ENCODE measurements around the gene ARHGAP15.

Gene ARHGAP15

DNA sequence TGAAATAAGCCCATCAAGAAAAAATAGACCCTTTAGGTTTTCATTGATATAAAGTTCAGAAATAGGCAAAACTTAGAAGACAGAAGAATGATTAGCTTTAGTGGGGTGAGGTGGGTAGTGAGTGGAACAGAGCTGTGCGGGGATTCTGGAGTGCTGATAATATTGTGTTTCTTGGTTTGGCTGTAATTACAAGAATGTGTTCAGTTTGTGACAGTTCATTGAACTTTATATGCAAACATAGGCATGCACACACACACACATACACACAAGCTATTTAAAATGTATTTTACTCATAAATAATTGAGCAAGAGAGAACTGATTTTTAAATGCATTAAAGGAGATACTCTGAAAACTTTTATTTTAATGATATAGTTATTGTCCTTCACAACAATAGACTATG is 17.1 kb downstream of the ARHGAP15 start:
- Histone ChIP-seq H3K27me3 (replicated peaks; ENCODE audit: control insufficient read depth, insufficient read depth, low read length) (peaks cover under 1% of the 10 kb centered on the region), H3K9ac (ENCODE audit: low read length) (no peak overlapping the region), H3K36me3 (ENCODE audit: control insufficient read depth, insufficient read depth, low read length, severe bottlenecking) (no peaks in the 10 kb centered on the region), H3K9me3 (ENCODE audit: control insufficient read depth, low read length) (no peaks in the 10 kb centered on the region), H3K4me1 (ENCODE audit: control insufficient read depth, insufficient read depth, low read length) (no peaks in the 10 kb centered on the region), H3K4me3 (ENCODE audit: low read length) (no peak overlapping the region)
- no peak for DNase-seq (ENCODE audit: low read depth)

- no peaks in the 10 kb centered on the region for H3K4me1 ChIP-seq (ENCODE audit: control insufficient read depth, insufficient read depth, low read length)
- H3K36me3 ChIP-seq (ENCODE audit: control insufficient read depth, insufficient read depth, low read length, severe bottlenecking) = no peaks in the 10 kb centered on the region
- H3K9ac ChIP-seq (ENCODE audit: low read length) = no peak overlapping the region
- no peak for DNase-seq (ENCODE audit: low read depth)
- no peaks in the 10 kb centered on the region for H3K9me3 ChIP-seq (ENCODE audit: control insufficient read depth, low read length)
- no peak overlapping the region for H3K4me3 ChIP-seq (ENCODE audit: low read length)
- H3K27me3 ChIP-seq (replicated peaks; ENCODE audit: control insufficient read depth, insufficient read depth, low read length) = peaks cover 3% of the 10 kb centered on the region
Measured at GRCh38 chr2:143146815-143147530, 17.8 kb downstream of the ARHGAP15 start.

- DNase-seq (ENCODE audit: low read depth) = no peak
- Histone ChIP-seq H3K27me3 (replicated peaks; ENCODE audit: control insufficient read depth, insufficient read depth, low read length) (peaks cover 3% of the 10 kb centered on the region), H3K4me3 (ENCODE audit: low read length) (no peak overlapping the region), H3K4me1 (ENCODE audit: control insufficient read depth, insufficient read depth, low read length) (no peaks in the 10 kb centered on the region), H3K9me3 (ENCODE audit: control insufficient read depth, low read length) (no peaks in the 10 kb centered on the region), H3K9ac (ENCODE audit: low read length) (no peak overlapping the region), H3K36me3 (ENCODE audit: control insufficient read depth, insufficient read depth, low read length, severe bottlenecking) (no peaks in the 10 kb centered on the region)
Measured at GRCh38 chr2:143148011-143148410, 18.8 kb downstream of the ARHGAP15 start.

DNA sequence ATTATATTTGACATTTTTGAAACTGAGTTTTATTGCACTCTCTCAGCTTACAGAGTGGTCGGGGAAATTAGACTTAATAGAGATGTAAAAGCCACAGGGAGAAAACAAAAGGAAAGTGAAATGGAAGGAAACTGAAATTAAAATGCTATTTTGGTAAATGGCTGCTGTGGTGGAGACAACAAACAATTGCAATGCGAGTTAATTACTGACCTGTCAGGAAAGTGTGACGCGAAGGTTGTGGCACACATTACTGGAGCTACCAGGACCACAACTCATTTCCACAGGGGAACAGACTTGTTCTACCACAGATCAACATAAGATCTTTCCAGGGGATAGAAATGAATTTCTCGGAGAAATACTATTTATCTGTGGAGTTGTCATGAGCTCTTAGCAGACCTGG is 19.5 kb downstream of the ARHGAP15 start:
- H3K9me3 ChIP-seq (ENCODE audit: control insufficient read depth, low read length) = no peaks in the 10 kb centered on the region
- H3K27me3 ChIP-seq (replicated peaks; ENCODE audit: control insufficient read depth, insufficient read depth, low read length) = peaks cover 3% of the 10 kb centered on the region
- DNase-seq (ENCODE audit: low read depth) = no peak

GRCh38 chr2:143150287-143150686 is 21.1 kb downstream of the ARHGAP15 start:
- no peaks in the 10 kb centered on the region for H3K9me3 ChIP-seq (ENCODE audit: control insufficient read depth, low read length)
- no peak overlapping the region for H3K9ac ChIP-seq (ENCODE audit: low read length)
- H3K4me3 ChIP-seq (ENCODE audit: low read length) = no peak overlapping the region
- no peak for DNase-seq (ENCODE audit: low read depth)
- H3K27me3 ChIP-seq (replicated peaks; ENCODE audit: control insufficient read depth, insufficient read depth, low read length) = peaks cover 3% of the 10 kb centered on the region
- no peaks in the 10 kb centered on the region for H3K36me3 ChIP-seq (ENCODE audit: control insufficient read depth, insufficient read depth, low read length, severe bottlenecking)
- H3K4me1 ChIP-seq (ENCODE audit: control insufficient read depth, insufficient read depth, low read length) = no peaks in the 10 kb centered on the region

More for the DNA sequence above, 19.5 kb downstream of the ARHGAP15 start:
- Histone ChIP-seq H3K4me3 (ENCODE audit: low read length) (no peak overlapping the region), H3K9ac (ENCODE audit: low read length) (no peak overlapping the region), H3K4me1 (ENCODE audit: control insufficient read depth, insufficient read depth, low read length) (no peaks in the 10 kb centered on the region), H3K36me3 (ENCODE audit: control insufficient read depth, insufficient read depth, low read length, severe bottlenecking) (no peaks in the 10 kb centered on the region)

GRCh38 chr2:143151111-143151752 is 22.0 kb downstream of the ARHGAP15 start:
- Histone ChIP-seq H3K9ac (ENCODE audit: low read length) (no peak overlapping the region), H3K4me1 (ENCODE audit: control insufficient read depth, insufficient read depth, low read length) (no peaks in the 10 kb centered on the region), H3K36me3 (ENCODE audit: control insufficient read depth, insufficient read depth, low read length, severe bottlenecking) (no peaks in the 10 kb centered on the region), H3K27me3 (replicated peaks; ENCODE audit: control insufficient read depth, insufficient read depth, low read length) (peaks cover 3% of the 10 kb centered on the region), H3K4me3 (ENCODE audit: low read length) (no peak overlapping the region), H3K9me3 (ENCODE audit: control insufficient read depth, low read length) (no peaks in the 10 kb centered on the region)
- DNase-seq (ENCODE audit: low read depth) = no peak

GRCh38 chr2:143152219-143152618 is 23.0 kb downstream of the ARHGAP15 start:
- DNase-seq (ENCODE audit: low read depth) = no peak
- Histone ChIP-seq H3K9ac (ENCODE audit: low read length) (no peak overlapping the region), H3K4me3 (ENCODE audit: low read length) (no peak overlapping the region), H3K4me1 (ENCODE audit: control insufficient read depth, insufficient read depth, low read length) (no peaks in the 10 kb centered on the region), H3K9me3 (ENCODE audit: control insufficient read depth, low read length) (no peaks in the 10 kb centered on the region), H3K27me3 (replicated peaks; ENCODE audit: control insufficient read depth, insufficient read depth, low read length) (peaks cover 3% of the 10 kb centered on the region), H3K36me3 (ENCODE audit: control insufficient read depth, insufficient read depth, low read length, severe bottlenecking) (no peaks in the 10 kb centered on the region)

- H3K27me3 ChIP-seq (replicated peaks; ENCODE audit: control insufficient read depth, insufficient read depth, low read length) = peaks cover 3% of the 10 kb centered on the region
- no peaks in the 10 kb centered on the region for H3K4me1 ChIP-seq (ENCODE audit: control insufficient read depth, insufficient read depth, low read length)
- no peaks in the 10 kb centered on the region for H3K36me3 ChIP-seq (ENCODE audit: control insufficient read depth, insufficient read depth, low read length, severe bottlenecking)
- H3K9me3 ChIP-seq (ENCODE audit: control insufficient read depth, low read length) = no peaks in the 10 kb centered on the region
- DNase-seq (ENCODE audit: low read depth) = no peak
- no peak overlapping the region for H3K4me3 ChIP-seq (ENCODE audit: low read length)
- no peak overlapping the region for H3K9ac ChIP-seq (ENCODE audit: low read length)
Measured at GRCh38 chr2:143152637-143153036, 23.4 kb downstream of the ARHGAP15 start.

DNA sequence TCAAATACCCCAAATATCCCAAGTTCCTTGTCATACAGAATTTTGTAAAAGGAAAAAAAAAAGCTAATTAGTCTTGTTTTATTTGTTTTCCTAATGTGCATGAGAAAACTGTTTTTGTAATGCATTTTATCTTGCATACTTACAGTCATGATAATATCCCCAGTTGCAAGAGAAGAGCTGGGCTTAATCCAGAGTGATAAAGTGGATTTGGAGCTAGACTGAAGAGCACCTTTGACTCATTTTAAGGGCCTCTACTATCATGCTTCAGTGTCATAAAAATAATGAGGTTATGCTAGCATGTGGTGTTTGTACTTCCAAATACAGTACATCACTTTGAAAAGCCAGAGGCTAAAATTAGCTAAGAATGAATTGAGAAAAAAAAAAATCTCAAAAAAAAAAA is 26.4 kb downstream of the ARHGAP15 start:
- no peaks in the 10 kb centered on the region for H3K9me3 ChIP-seq (ENCODE audit: control insufficient read depth, low read length)
- H3K4me1 ChIP-seq (ENCODE audit: control insufficient read depth, insufficient read depth, low read length) = no peaks in the 10 kb centered on the region
- no peak overlapping the region for H3K4me3 ChIP-seq (ENCODE audit: low read length)
- no peaks in the 10 kb centered on the region for H3K36me3 ChIP-seq (ENCODE audit: control insufficient read depth, insufficient read depth, low read length, severe bottlenecking)
- H3K27me3 ChIP-seq (replicated peaks; ENCODE audit: control insufficient read depth, insufficient read depth, low read length) = peaks cover 3% of the 10 kb centered on the region
- DNase-seq (ENCODE audit: low read depth) = no peak
- no peak overlapping the region for H3K9ac ChIP-seq (ENCODE audit: low read length)

GRCh38 chr2:143157001-143157400 is 27.8 kb downstream of the ARHGAP15 start:
- no peak overlapping the region for H3K4me3 ChIP-seq (ENCODE audit: low read length)
- H3K9ac ChIP-seq (ENCODE audit: low read length) = no peak overlapping the region
- no peaks in the 10 kb centered on the region for H3K9me3 ChIP-seq (ENCODE audit: control insufficient read depth, low read length)
- no peaks in the 10 kb centered on the region for H3K4me1 ChIP-seq (ENCODE audit: control insufficient read depth, insufficient read depth, low read length)
- H3K36me3 ChIP-seq (ENCODE audit: control insufficient read depth, insufficient read depth, low read length, severe bottlenecking) = no peaks in the 10 kb centered on the region
- DNase-seq (ENCODE audit: low read depth) = no peak
- no peaks in the 10 kb centered on the region for H3K27me3 ChIP-seq (replicated peaks; ENCODE audit: control insufficient read depth, insufficient read depth, low read length)

GRCh38 chr2:143157418-143157817 is 28.2 kb downstream of the ARHGAP15 start:
- DNase-seq (ENCODE audit: low read depth) = no peak
- Histone ChIP-seq H3K4me1 (ENCODE audit: control insufficient read depth, insufficient read depth, low read length) (no peaks in the 10 kb centered on the region), H3K27me3 (replicated peaks; ENCODE audit: control insufficient read depth, insufficient read depth, low read length) (no peaks in the 10 kb centered on the region), H3K4me3 (ENCODE audit: low read length) (no peak overlapping the region), H3K9me3 (ENCODE audit: control insufficient read depth, low read length) (no peaks in the 10 kb centered on the region), H3K36me3 (ENCODE audit: control insufficient read depth, insufficient read depth, low read length, severe bottlenecking) (no peaks in the 10 kb centered on the region), H3K9ac (ENCODE audit: low read length) (no peak overlapping the region)
